Neural cell (in vitro differentiated cells): Measurements from ENCODE around the gene PDE7B.

Source experiments
- CTCF ChIP-seq: fragments of 450-650 bp; IDR thresholded peaks from 2 replicates; pipeline ENCODE4 v1.5.1; 2014; ENCODE audit warnings: antibody characterized with exemption, mild to moderate bottlenecking, moderate library complexity; ENCODE audit not compliant: poor library complexity, severe bottlenecking
- POLR2AphosphoS5 ChIP-seq: IDR thresholded peaks from 2 replicates; pipeline ENCODE4 v1.6.1; 2012

GRCh38 chr6:135972150-135972549 is 120.6 kb downstream of the PDE7B start:
- TF ChIP-seq CTCF = no peak
- TF ChIP-seq POLR2AphosphoS5 = no peak
